IMR-90 (cell line): ENCODE results near the gene SNRPB. TPM values are rescaled to one million over a fixed set of nuclear protein-coding genes. Genes with fewer than 3 reads are reported as not detected.

Source experiments
- ATAC-seq: fragments of 200-7000 bp; cut with Tn5 transposase; 2 replicates; pipeline ENCODE4 v1.9.1; 2020; ENCODE audit warnings: low read depth, mild to moderate bottlenecking, moderate library complexity
- BruUV-seq: library from RNA; stranded (reverse); fragments of 400-500 nt; replicated peaks from 2 replicates; lab custom pipeline; 2021; lab: Mats Ljungman, UMichigan
- CTCF ChIA-PET: fragments of 300-600 bp; formaldehyde crosslinking; extraction: SDS; loops from one replicate; lab custom pipeline; 2021; ENCODE audit warnings: antibody characterized with exemption; lab: Yijun Ruan, JAX
- POLR2A ChIA-PET: fragments of 300-600 bp; sonication (Branson Sonifier 250); formaldehyde crosslinking; loops from one replicate; lab custom pipeline; 2022; ENCODE audit warnings: antibody characterized with exemption; ENCODE audit not compliant: unreplicated experiment; lab: Charles Lee
- DNase-seq: peaks from one replicate; pipeline ENCODE4 v3.0.0; 2013
- H2AFZ ChIP-seq: replicated peaks from 2 replicates; pipeline ENCODE3; 2013; ENCODE audit warnings: low read length, mild to moderate bottlenecking; ENCODE audit not compliant: poor library complexity
- H2AK5ac ChIP-seq: 2 replicates; pipeline ENCODE4 v1.6.1; 2013; ENCODE audit warnings: low read depth, low read length, inconsistent platforms
- H2AK9ac ChIP-seq: replicated peaks from 2 replicates; pipeline ENCODE3; 2013; ENCODE audit warnings: mild to moderate bottlenecking, low read depth, low read length, moderate library complexity; ENCODE audit not compliant: poor library complexity
- H2BK120ac ChIP-seq: 2 replicates; pipeline ENCODE4 v1.6.1; 2013; ENCODE audit warnings: low read depth, low read length, inconsistent platforms
- H2BK15ac ChIP-seq: 3 replicates; pipeline ENCODE4 v1.6.1; 2013; ENCODE audit warnings: low read depth, low read length, inconsistent platforms
- H2BK20ac ChIP-seq: 2 replicates; pipeline ENCODE4 v1.6.1; 2013; ENCODE audit warnings: low read depth, mild to moderate bottlenecking, inconsistent platforms, low read length, moderate library complexity
- H2BK5ac ChIP-seq: 2 replicates; pipeline ENCODE4 v1.6.1; 2013; ENCODE audit warnings: mild to moderate bottlenecking, low read depth, low read length, inconsistent platforms; ENCODE audit not compliant: poor library complexity, severe bottlenecking
- H3K14ac ChIP-seq: replicated peaks from 2 replicates; pipeline ENCODE4 v1.6.1; 2013; ENCODE audit warnings: low read depth, low read length, inconsistent platforms
- H3K18ac ChIP-seq: 2 replicates; pipeline ENCODE4 v1.6.1; 2013; ENCODE audit warnings: low read depth, low read length, control low read depth
- H3K23ac ChIP-seq: 2 replicates; pipeline ENCODE4 v1.6.1; 2013; ENCODE audit warnings: low read depth, low read length, inconsistent platforms
- H3K27ac ChIP-seq: 2 replicates; pipeline ENCODE4 v1.5.1; 2013; ENCODE audit warnings: mild to moderate bottlenecking, control low read depth, low read length; ENCODE audit not compliant: insufficient read depth
- H3K27me3 ChIP-seq: 2 replicates; pipeline ENCODE4 v1.6.1; 2013; ENCODE audit warnings: low read length; ENCODE audit not compliant: control insufficient read depth, insufficient read depth
- H3K36me3 ChIP-seq: 2 replicates; pipeline ENCODE4 v1.6.1; 2013; ENCODE audit warnings: low read length, mixed read lengths; ENCODE audit not compliant: control insufficient read depth, insufficient read depth
- H3K4ac ChIP-seq: 2 replicates; pipeline ENCODE4 v1.6.1; 2013; ENCODE audit warnings: low read depth, low read length, inconsistent platforms
- H3K4me1 ChIP-seq: 2 replicates; pipeline ENCODE4 v1.6.1; 2013; ENCODE audit warnings: low read length, mixed read lengths; ENCODE audit not compliant: control insufficient read depth, insufficient read depth
- H3K4me2 ChIP-seq: 2 replicates; pipeline ENCODE4 v1.6.1; 2013; ENCODE audit warnings: low read depth, mild to moderate bottlenecking, control low read depth, low read length, moderate library complexity
- H3K4me3 ChIP-seq: 2 replicates; pipeline ENCODE4 v1.5.1; 2013; ENCODE audit warnings: low read depth, mild to moderate bottlenecking, control low read depth, low read length, moderate library complexity; ENCODE audit not compliant: insufficient read depth
- H3K56ac ChIP-seq: 2 replicates; pipeline ENCODE4 v1.6.1; 2013; ENCODE audit warnings: low read length, inconsistent platforms; ENCODE audit not compliant: insufficient read depth; ENCODE audit errors: extremely low read depth
- H3K79me1 ChIP-seq, 2 experiments: 2 replicates each; pipeline ENCODE4 v1.6.1; 2013; ENCODE audit warnings: low read length in 2 of 2, inconsistent platforms in 1 of 2, low read depth in 1 of 2
- H3K9ac ChIP-seq: 2 replicates; pipeline ENCODE4 v1.6.1; 2013; ENCODE audit warnings: low read depth, low read length, control low read depth
- H3K9me1 ChIP-seq: 2 replicates; pipeline ENCODE4 v1.6.1; 2013; ENCODE audit warnings: low read length, inconsistent platforms; ENCODE audit not compliant: insufficient read depth
- H3K9me3 ChIP-seq: 2 replicates; pipeline ENCODE4 v1.6.1; 2013; ENCODE audit warnings: low read length; ENCODE audit not compliant: control insufficient read depth, insufficient read depth
- H4K20me1 ChIP-seq: 2 replicates; pipeline ENCODE4 v1.6.1; 2013; ENCODE audit warnings: low read length, inconsistent platforms; ENCODE audit not compliant: insufficient read depth
- H4K5ac ChIP-seq: 2 replicates; pipeline ENCODE4 v1.6.1; 2013; ENCODE audit warnings: mild to moderate bottlenecking, low read depth, low read length, control low read depth
- H4K8ac ChIP-seq, 2 experiments: 2 replicates each; pipeline ENCODE4 v1.6.1; 2013; ENCODE audit warnings: low read depth in 2 of 2, low read length in 2 of 2, control low read depth in 1 of 2, inconsistent platforms in 1 of 2
- H4K91ac ChIP-seq: 2 replicates; pipeline ENCODE4 v1.6.1; 2013; ENCODE audit warnings: low read depth, low read length, inconsistent platforms; ENCODE audit not compliant: insufficient read depth
- BHLHE40 ChIP-seq: fragments of 150-350 bp; IDR thresholded peaks from 2 replicates; pipeline ENCODE4 v1.6.1; 2016; ENCODE audit warnings: mild to moderate bottlenecking, low read depth, low read length
- CEBPB ChIP-seq: IDR thresholded peaks from 2 replicates; pipeline ENCODE4 v1.6.1; 2012; ENCODE audit warnings: low read depth, low read length, improper control_type of control experiment
- CTCF ChIP-seq: conservative IDR thresholded peaks from 2 replicates; pipeline ENCODE4 v1.5.1; 2012; ENCODE audit warnings: mild to moderate bottlenecking, low read depth, low read length, improper control_type of control experiment
- MAZ ChIP-seq: IDR thresholded peaks from 2 replicates; pipeline ENCODE4 v1.6.1; 2012; ENCODE audit warnings: low read depth, mild to moderate bottlenecking, low read length, improper control_type of control experiment, moderate library complexity, borderline replicate concordance
- MXI1 ChIP-seq: IDR thresholded peaks from 2 replicates; pipeline ENCODE4 v1.6.1; 2012; ENCODE audit warnings: low read depth, mild to moderate bottlenecking, low read length, moderate library complexity, borderline replicate concordance
- RFX5 ChIP-seq: IDR thresholded peaks from 2 replicates; pipeline ENCODE4 v1.8.0; 2012; ENCODE audit warnings: low read depth, mild to moderate bottlenecking, low read length, moderate library complexity
- USF2 ChIP-seq: fragments of 150-350 bp; IDR thresholded peaks from 2 replicates; pipeline ENCODE4 v1.6.1; 2017; ENCODE audit warnings: mild to moderate bottlenecking, antibody characterized with exemption, low read length, low read depth
- WGBS, 2 experiments: methylation state at CpG; one replicate each; pipeline versions ENCODE4 v1.1.5 to v1.1.7; 2013; ENCODE audit warnings: missing lambda C conversion rate in 2 of 2; ENCODE audit not compliant: insufficient read length in 1 of 2; ENCODE audit errors: extremely low coverage in 2 of 2; 5-methylcytosine and 5-hydroxymethylcytosine counted together
- dilution Hi-C: fragments of 300-500 bp; cut with HindIII; formaldehyde crosslinking; loops from one replicate; pipeline ENCODE4 v1.14.3; 2018; ENCODE audit warnings: low sequenced_read_pairs; ENCODE audit not compliant: unreplicated experiment
- in situ Hi-C: fragments of 300-500 bp; cut with MboI; formaldehyde crosslinking; loops from 3 replicates; pipeline ENCODE4 v1.14.3; 2019; ENCODE audit warnings: low sequenced_read_pairs, inconsistent platforms, mixed read lengths
- intact Hi-C: fragments of 100-400 bp; cut with micrococcal nuclease; formaldehyde crosslinking; loops from 2 replicates; pipeline ENCODE4 v1.10.0; 2022
- polyA plus RNA-seq, 3 experiments: library from polyadenylated mRNA; depleted of rRNA; stranded (reverse); fragments of >200 nt; gene quantifications; 2 replicates each; pipeline ENCODE4 v1.2.3, GENCODE V29; 2012; ENCODE audit warnings: low replicate concordance in 1 of 3
- total RNA-seq: library from RNA; depleted of rRNA; stranded (reverse); fragments of >200 nt; gene quantifications from 2 replicates; pipeline ENCODE4 v1.2.3, GENCODE V29; 2012

Gene SNRPB
- total and polyA plus RNA-seq, 2 of the 4 experiments (the other 2 are of a cell fraction) = 103 to 214 TPM

- Histone ChIP-seq H2AK5ac (0 out of 2 replicates have a peak overlapping the region, but pooled peaks have one; percentile 10), H3K4me1 (peaks cover 7% of the 10 kb centered on the region), H4K5ac (no peak overlapping the region), H2AFZ (no peak overlapping the region), H2AK9ac (no peak overlapping the region), H3K4ac (0 out of 2 replicates have a peak overlapping the region, but pooled peaks have one; percentile 45), H3K9me1 (peaks cover 18% of the 10 kb centered on the region), H3K79me1 (peaks cover 21 to 42% of the 10 kb centered on the region in 2 experiments), H3K9me3 (no peaks in the 10 kb centered on the region), H3K23ac (peak overlapping the region; percentile 87), H2BK15ac (no peak overlapping the region), H3K36me3 (peaks cover 33% of the 10 kb centered on the region), H2BK120ac (no peak overlapping the region), H2BK5ac (no peak overlapping the region), H3K14ac (peak overlapping the region; percentile 40; the same call in 1 of the 2 replicates), H3K27ac (peak overlapping the region; percentile 22; the same call in 1 of the 2 replicates), H4K91ac (no peak overlapping the region), H2BK20ac (no peak overlapping the region), H3K18ac (no peak overlapping the region), H3K27me3 (no peaks in the 10 kb centered on the region), H4K8ac (no peak overlapping the region), H3K4me2 (peak overlapping the region; percentile 71), H3K9ac (peak overlapping the region; percentile 58; the same call in 1 of the 2 replicates), H3K4me3 (peak overlapping the region; percentile 76), H3K56ac (no peak overlapping the region), H4K20me1 (peaks cover 48% of the 10 kb centered on the region)
- ATAC-seq (no peak), DNase-seq (peak; percentile 29)
- BruUV-seq = no TSS peak
- dilution Hi-C loops = no loop called here
- ChIA-PET POLR2A (no interaction called here), CTCF (no interaction called here)
- in situ Hi-C loops = loop anchor here (10.0 to 25.0 kb wide), 2 partner anchors 176 to 706 kb away; no protein-coding TSS in a partner anchor
- intact Hi-C loops = no loop called here
- 74% methylated on average over 4 of the region's 11 CpGs; no CpG with 5 or more reads in 1 of the 2 experiments for WGBS, 2 experiments
- no peak for TF ChIP-seq RFX5
- no peak for TF ChIP-seq MXI1
- no peak for TF ChIP-seq USF2
- TF ChIP-seq CTCF = no peak
- no peak for TF ChIP-seq MAZ
- no peak for TF ChIP-seq BHLHE40
- TF ChIP-seq CEBPB = no peak
Measured at GRCh38 chr20:2468581-2469407, 1.8 kb downstream of the SNRPB start.
